Kidney capillary endothelial cell (primary cell): ENCODE measurements around the gene TMEM31.
A peak's percentile ranks its signal among the peaks of the same experiment; 100 is the strongest.

Experiments used
- DNase-seq: peaks from one replicate; pipeline ENCODE4 v3.0.0-alpha.2; 2018; ENCODE audit warnings: low spot score

Gene TMEM31, protein sequence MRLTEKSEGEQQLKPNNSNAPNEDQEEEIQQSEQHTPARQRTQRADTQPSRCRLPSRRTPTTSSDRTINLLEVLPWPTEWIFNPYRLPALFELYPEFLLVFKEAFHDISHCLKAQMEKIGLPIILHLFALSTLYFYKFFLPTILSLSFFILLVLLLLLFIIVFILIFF

DNA sequence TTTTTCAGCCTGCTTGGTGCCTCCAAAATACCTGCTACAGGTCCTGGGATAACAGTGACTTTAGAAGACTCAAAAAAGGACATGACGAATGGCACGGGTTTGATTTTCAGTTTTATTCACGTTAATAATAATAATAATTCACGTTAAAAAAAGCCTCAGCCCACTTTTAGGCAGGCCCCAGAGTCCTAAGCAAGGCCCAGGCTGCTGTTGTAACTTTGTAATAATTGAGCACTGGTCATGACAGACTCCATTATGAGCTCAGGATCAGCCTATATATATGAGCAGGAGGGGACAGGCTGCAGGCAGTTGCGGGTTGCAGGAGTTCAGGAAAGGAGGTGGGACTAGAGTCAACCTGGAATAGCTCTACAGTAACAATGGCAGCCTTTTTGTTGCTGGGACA is at the start of gene TMEM31:
TMEM31 (plus strand) TSS at position 301 of the 400 bp plus-strand sequence. CDS start 1,350 bp downstream, outside the sequence.
- no peak for DNase-seq

DNA sequence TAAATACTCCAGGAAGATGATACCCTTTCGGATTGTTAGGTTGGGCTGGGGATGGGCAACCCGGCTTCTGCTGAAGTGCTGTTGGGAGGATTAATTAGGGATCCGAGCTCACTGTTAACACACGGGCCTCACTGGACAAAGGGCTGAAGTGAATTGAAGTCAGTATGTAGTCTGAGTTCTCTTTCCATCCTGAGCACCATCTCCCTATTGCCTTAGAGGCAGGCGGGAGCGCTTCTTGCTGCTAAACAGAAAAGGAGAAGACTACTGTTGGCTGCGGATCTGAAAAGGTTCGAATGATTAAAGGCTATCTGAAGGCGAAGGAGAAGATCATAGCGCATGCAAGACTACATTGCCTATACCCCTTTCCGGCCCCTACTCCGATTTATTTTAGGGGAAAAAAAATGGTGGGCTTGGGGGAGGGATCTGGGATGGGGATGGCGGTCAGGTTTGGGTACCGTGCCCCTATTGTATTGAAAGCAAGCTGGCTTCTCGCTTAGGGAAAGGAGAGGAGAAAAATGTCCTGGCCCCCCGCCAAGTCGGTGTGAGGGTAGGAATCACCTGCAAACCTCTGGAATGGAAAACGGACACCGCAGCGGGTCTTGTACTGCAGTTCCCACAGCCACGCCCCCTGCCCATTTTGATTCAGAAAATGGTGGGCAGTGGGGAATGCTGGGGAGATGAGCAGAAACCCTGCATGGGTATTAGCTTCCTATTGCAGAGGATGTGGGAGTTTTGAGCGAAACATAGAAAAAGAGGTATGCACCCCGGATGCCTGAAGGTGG is 46.5 kb upstream of the TMEM31 start:
- DNase-seq: no peak

DNA sequence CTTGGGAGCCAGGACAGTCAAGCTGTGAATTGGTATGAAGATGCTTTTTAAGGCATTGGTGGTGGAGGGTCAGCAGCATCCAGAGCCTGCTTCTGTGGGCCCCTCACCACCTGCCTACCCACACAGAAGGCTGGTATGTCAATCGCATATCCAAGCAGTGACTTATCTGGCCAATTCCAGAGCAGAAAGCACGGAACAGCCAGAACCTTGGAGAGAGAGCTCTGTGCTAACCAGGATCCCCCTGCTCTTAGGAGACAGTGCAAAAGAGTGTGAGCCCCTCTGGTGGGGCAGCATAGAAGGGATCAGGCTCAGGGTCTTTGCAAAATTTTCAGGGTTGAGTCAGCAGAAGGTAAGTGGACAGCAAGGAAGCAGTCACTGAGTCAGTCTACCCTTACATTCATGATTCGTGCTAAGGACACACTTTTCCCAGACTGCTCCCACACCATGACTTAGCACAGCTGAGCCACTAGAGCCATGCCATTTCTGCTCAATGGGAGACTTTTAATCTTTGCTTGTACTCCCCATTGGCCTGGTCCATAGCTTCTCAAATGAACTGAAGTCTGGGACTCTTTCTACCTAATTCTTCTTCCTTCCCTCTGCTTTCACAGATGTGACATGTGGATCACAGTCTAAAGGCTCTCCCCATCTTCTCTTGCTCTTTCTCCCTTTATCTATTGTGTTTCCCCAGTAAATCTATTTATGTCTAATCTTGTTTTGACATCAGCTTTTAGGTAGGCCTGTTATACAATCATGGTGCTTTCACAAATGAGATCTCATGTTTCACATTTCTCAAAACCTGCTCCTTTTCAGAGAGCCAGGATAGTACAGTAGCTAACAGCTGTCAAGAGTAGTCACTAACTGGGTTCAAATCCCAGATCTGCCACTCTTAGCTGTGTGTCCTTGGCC is 44.3 kb upstream of the TMEM31 start:
- DNase-seq: peak; percentile 8

DNA sequence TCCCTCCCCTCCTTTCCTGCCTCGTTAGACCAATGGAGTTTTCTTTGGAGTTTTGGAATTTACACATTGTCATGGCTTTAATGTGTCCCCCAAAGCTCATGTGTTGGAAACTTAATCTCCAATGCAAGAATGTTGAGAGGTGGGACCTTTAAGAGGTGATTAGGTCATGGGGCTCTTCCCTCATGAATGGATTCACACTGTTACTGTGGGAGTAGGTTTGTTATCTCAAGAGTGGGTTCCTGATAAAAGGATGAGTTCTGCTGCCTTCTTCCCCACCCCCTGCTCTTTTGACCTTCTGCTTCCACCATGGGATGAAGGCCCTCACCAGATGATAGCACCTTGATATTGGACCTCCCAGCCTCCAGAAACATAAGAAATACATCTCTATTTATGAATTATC is 41.0 kb upstream of the TMEM31 start:
- no peak for DNase-seq

DNA sequence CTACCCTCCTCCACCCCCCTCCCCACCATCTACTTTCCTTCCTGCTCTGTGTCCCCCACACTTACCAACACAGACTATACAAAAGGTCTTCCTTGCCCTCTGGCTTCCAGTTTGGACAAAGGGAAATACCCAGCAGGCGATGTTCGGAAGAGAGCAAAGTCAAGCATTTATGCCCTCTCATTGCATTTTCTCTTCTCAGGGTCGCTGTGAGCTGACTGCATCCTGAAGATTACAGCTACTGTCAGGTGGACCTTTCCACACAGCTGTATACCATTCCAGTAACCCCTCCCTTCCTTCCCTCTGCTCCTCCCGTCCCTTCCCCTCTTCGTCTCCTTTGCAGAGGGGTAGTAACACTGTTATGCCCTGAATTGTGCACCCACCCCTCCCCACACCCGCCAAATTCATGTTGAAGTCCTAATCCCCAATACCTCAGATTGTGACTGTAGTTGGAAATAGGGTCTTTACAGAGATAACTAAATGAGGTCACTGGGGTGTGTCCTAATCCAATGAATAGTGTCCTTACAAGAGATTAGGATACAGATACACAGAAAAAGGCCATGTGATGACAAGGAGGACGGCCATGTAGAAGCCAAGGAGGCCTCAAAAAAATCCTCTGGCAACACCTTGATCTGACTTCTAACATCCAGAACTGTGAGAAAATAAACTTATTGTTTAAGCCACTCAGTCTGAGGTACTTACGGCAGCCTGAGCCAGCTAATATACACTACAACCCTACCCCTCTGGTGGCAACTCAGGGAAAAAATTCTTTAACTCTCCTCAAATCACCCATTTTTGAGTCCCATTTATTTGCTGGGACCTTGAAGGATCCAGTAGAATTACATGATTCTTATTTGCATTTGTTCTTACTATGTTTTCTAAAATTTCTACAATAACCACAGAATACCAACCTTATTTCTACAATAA is 35.9 kb upstream of the TMEM31 start:
- no peak for DNase-seq

DNA sequence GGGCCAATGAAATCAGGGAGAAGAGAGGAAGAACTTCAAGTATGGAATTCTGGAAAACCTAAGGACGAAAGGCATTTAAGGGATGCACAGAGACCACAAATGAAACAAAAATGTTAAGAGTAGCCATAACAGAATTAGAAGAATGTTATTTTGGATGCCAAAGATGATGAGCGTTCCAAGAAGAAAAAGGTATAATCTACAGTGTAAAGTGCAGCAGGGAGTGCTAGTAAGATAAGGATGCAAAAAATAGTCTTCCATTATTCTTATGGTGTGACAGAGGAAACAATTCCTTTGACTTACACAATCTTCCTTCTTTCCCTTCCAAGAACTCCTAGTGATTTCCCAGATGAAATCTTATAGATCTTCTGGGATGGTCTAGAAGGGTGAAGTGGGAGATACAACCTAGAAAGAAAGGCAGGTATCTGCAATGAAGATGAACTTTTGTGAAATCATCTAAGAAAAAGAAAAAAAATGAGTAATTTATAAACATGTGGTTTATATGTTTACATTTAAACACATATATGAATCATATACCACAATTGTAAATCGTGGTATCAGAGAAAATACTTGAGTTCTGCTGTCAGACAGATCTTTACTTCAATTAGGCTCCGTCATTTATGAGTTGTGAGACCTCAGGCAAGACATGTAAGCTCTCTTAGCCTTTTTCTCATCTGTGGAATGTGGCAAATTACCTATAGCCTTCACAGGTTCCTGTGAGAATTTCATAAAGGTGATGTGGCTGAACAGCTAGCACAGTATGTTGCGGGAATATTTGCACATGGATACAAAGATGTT is 32.3 kb upstream of the TMEM31 start:
- DNase-seq: no peak

DNA sequence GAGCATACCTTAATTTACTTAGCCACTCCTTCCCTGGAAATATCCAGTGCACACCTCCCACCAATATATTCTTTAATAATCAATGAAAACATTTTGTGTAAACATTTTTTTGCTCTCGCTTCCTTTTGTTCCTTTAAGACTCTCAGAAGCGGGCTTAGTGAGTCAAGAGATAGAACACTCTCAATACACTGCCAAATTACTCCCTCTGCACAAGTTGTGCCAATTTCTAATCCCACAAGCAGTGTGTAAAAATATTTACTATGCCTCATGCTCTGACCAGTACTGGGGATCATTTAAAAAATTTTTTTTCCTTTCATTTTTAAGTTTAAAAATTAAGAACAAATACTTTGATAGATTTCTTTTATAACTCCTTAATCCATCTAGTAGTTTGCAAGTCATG is 29.3 kb upstream of the TMEM31 start:
- DNase-seq: no peak

DNA sequence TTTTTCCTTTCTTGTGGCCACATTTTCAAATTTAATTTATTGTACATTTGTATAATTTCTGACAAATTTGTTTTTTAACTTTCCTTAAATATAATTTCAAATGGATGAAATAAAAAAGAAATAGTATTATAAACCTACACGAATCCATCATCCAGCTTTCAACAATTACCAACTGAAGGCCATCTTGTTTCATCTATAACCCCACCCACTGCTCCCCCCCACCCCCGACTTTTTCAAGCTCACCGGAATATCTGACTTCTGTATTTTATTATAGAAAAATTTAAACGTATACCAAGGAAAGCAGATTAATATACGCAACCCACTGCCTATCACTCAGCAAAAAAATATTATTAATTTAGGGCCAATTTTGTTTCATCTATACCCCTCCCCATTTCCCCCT is 25.3 kb upstream of the TMEM31 start:
- DNase-seq: peak; percentile 27

DNA sequence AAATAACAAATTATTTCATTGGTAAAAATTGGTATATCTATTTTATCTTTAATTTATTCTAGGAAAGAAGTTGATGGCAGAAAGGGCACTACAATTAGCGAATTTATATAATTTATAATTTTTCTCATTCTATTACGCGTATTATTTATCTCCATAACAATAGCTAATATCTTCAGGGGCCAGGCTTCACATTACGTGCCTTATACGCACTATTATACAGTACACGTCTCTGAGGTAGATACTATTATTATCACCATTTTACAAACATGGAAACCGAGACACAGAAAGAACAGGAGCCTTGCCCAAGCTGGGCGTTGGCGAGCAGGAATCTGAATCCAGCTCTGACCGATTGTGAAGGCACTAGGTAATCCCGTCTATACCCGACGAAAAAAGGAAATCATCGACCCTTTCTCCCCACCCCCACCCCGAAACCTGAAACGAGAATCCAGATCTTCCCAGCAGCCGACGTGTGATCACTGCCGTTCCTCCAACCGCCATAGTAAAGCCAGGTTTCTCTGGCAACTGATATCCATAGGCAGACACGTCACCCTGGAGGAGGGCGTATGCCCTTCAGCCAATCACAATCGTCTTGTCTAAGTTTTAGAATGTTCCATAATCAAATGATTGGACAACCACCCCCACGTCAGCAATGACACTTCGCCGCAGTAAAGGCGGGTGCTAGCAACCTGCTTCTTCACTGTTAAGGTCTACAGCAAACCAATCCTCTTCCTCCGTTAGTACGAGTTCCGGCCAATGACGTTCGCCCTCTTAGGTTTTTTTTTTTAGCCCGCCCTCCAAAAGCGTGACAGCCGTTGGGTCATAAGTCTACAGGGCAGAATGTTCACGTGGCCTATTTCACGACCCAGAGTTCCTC is 24.3 kb upstream of the TMEM31 start, which contains the start of gene MORF4L2:
MORF4L2 (minus strand) TSS at position 501 of the 874 bp plus-strand sequence. CDS start 9,672 bp downstream, outside the sequence.
- DNase-seq: peak; percentile 87

DNA sequence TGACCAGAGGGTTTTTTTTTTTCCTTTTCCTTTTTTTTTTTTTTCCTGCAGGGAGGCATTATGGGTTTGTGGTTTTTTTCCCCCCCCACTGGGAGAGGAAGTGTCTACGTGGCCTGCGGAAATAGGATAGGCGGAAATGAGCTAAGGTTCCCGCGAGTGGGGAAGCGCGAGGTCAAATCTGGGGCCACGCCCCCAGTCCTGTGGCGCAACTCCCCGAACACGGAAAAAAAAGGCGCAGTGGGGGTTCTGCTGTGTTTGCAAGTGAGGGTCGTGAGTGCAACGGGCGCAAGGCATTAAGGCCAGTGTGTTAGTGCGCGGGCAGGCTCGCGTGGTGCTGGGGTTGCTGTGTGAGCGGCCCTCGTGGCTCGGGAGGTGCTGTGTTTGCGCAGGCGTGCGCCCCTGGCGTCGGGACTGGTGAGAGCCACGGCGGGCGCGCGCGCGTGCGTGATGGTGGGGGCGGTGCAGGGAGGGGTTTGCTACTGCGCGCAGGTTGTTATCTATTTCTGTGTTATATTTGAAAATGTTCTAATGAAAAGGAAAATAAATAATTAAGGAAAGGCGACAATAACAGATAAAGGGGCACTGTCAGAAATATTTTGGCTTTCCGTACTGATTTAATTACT is 23.5 kb upstream of the TMEM31 start:
- peak; percentile 59 for DNase-seq

DNA sequence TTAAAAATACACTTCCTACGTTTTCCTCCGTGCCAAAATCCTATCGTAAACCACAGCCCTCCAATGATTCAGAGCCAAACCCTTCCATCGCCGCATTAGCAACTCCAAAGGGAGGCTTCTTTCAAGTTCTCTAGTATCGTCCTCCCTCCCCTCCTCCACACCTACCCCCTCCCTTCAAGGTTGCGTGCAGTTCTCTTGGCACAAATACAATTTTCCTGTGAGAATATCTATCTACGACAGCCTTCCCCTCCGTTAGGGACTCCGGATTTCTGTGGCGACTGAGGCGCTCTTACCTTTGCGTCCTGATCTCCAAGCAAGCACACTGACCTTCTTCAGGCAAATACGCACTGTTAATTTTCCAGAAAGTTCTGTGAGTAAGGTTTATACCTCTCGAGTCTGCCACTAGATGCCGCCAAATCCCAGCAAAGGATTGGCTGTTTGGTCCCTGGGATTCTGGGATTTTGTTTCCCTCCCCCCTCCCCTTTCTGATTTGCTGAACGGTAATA is 23.0 kb upstream of the TMEM31 start:
- DNase-seq: peak; percentile 57

DNA sequence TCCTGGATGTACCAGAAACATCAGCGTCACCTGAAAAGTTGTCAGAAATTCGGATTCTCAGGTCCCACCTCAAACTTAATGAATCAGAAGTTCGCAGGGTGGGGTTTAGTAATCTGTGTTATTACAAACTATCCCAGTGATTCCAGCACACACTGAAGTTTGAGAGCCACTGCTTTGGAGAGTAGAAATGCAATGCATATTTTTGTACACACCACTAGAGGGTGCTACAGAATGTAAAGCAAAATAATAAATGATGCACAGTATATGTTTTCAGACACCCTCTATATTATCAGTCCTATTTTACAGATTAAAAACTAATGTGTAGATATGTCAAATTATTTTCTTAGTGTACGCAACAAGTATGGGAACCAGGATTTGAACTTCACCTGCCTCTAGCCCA is 21.8 kb upstream of the TMEM31 start:
- DNase-seq: peak; percentile 49

DNA sequence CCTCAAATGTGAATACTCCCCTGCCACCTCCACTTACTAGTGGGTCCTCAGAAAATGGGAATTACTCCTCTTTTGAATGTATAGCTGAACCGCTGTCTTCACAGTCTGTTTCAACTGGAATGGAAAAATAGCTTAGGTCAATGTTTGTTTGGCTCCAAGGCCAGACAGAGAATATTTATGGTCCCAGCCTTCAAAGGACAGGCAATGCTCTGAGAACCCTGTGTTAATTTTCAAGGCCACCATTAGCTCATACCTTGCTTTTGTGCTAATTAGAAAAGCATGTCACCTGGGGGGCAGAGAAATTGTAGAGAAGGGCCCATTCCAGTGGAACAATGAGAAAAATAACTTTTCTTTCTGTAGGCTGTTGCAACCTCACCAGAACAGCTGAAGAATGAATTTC is 19.6 kb upstream of the TMEM31 start:
- no peak for DNase-seq

DNA sequence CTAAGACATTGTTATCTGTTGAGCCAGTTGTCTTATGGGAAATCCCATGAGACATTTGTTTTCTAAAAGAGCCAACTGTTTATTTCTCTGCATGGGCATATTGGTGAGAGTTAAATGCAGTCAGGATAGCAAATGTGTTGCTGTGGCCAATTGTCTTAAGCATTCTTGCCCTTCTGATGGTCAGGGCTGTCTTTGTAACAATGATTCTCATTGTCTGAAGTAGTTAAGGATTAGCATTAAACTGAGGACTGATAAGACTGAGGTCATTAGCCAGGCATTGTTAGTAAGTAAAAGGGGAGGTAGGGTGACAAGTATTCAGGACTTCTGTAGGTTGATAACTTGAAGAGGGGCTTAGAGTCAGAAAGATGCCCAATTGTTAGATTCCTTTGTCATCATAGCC is 13.0 kb upstream of the TMEM31 start:
- DNase-seq: no peak

DNA sequence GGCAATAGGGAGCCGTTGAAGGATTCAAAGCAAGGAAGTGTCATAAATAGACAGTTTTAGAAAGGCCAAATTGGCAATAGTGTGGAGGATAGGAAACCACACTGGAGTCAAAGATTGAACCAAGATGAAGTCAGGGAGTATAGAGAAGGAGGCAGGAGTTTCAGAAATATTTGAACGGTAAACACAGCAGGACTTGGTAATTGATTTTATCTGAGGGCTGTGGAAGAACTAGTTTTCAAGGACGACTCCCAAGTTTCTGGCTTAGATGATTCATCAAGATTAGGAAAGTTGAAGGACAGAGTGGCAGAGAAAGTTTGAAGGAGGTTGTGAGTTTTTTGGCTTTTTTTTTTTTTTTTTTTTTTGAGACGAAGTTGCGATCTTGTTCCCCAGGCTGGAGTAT is 11.5 kb upstream of the TMEM31 start:
- DNase-seq: no peak

DNA sequence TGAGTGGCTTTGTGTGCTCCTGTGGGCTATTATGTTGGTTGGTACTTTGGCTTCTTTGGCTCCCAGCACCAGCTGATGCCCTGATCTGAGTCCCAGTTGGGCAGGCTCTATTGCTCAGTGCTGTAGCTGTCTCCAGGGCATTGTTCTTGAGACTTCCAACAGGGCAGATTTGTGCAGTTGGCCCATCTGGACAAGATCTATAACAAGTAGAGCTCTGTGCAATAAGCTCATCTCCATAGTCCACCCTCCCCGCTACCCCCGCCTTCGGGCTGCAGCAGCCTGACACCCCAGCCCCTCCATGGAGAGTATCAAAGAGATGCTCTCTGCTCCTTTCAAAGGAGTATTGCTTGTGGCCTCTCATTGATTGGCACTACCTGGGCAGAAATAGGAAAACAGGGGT is 5.8 kb upstream of the TMEM31 start:
- no peak for DNase-seq

DNA sequence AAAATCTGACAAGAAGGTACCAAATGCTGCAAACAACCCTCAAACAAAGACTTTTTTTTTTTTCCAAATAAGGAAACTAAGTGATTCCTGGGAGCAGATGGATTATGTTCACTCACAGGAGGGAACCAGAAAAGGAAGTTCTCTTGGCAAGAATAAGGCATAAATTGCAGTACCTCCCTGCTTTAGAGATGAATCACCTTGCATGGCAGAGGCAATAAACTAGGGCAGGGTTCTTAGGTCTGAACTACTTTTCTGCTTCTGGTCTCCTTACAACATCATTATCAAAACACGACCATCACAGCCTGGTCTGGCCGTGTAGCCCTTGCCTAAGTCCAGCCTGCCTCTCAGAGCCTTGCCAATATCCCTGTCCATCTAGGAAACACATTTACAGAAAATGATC is 6.3 kb downstream of the TMEM31 start:
- DNase-seq: no peak

DNA sequence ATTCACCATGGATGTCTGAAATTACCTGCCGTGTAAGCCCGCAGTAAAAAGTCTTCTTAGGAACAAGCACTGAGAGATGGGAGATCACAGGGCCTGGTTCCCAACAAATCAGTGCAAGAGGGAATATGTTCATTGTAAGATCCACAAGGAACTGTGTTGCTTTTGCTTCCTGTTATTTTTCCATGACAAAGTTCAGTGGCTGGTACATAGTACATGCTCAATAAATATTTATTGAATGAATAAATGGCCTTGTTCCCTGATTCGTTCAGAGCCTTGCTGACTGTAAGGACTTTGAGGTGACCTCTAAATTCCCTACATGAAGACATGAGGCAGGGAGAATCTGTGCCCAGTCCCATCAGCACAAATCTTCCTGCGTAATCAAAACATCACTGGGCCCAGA is 7.4 kb downstream of the TMEM31 start:
- no peak for DNase-seq

DNA sequence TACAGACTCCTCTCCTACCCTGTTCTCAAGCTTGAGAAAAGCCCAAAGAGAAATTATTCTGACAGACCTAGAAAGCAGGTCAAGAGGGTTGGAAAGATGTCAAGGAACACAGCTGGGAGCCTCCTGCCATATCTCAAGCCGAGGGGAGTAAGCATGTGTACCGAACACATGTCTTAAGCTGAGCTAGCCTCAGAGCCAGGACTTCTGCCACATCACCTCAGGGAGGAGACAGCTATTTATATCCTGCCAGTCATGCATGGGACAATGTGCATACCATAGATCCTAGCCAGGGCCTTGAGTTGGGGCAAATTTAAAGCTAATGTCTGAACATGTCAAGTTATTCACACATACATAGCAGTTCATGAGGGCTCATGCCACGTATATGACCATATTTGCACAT is 11.8 kb downstream of the TMEM31 start:
- no peak for DNase-seq
